ENCODE data around the gene CEPT1. TPM values are rescaled to one million over a fixed set of nuclear protein-coding genes. Genes with fewer than 3 reads are reported as not detected.

The CEPT1 gene
- total and polyA plus RNA-seq, 10 donors: 61.1 to 140 (median 95.2) TPM

DNA sequence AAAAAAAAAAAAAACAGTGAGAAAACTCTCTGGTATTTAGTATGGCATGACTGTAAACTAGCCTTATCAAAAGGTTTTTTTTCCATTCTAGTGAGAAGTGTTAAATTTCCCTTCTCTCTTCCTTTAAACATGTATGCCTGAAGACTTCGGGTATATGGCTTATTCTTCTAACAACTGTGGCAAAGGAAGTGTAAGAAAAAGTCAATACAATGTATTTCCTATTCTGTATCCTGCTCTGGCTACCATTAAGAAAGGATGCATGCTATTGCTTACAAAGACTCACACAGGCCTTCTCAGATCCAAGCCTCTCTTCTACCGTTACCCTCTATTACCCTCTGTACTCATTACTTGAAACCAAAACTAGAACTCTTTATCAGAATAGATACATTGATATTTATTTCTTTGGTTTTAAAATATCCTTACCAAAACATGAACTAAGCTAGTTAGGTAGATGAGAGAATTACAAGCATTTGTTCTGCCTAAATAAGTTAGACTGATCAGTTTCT is 8.4 kb downstream of the CEPT1 start:
- H3K27me3 ChIP-seq (replicated peaks in 1 of 7): no peaks in the 10 kb centered on the region
- peaks cover 24 to 100% (median 95%) of the 10 kb centered on the region in 6 donors for H3K4me1 ChIP-seq
- H3K36me3 ChIP-seq: peaks cover 0 to 78% (median 36%) of the 10 kb centered on the region in 6 donors
- peak overlapping the region in 6 of 8 donors; percentile 35 to 68 (median 54) for H3K27ac ChIP-seq
- no peak for TF ChIP-seq POLR2AphosphoS5 (IDR thresholded peaks at IDR 0.05)
- TF ChIP-seq POLR2A (IDR thresholded peaks at IDR 0.05): no peak
- TF ChIP-seq, protein P1, sequence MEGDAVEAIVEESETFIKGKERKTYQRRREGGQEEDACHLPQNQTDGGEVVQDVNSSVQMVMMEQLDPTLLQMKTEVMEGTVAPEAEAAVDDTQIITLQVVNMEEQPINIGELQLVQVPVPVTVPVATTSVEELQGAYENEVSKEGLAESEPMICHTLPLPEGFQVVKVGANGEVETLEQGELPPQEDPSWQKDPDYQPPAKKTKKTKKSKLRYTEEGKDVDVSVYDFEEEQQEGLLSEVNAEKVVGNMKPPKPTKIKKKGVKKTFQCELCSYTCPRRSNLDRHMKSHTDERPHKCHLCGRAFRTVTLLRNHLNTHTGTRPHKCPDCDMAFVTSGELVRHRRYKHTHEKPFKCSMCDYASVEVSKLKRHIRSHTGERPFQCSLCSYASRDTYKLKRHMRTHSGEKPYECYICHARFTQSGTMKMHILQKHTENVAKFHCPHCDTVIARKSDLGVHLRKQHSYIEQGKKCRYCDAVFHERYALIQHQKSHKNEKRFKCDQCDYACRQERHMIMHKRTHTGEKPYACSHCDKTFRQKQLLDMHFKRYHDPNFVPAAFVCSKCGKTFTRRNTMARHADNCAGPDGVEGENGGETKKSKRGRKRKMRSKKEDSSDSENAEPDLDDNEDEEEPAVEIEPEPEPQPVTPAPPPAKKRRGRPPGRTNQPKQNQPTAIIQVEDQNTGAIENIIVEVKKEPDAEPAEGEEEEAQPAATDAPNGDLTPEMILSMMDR (IDR thresholded peaks at IDR 0.05 in 8 of 11, conservative IDR thresholded peaks at IDR 0.05 in 3 of 11): no peak
- no peaks in the 10 kb centered on the region for H3K9me3 ChIP-seq
- H3K4me3 ChIP-seq: peak overlapping the region in 1 of 8 donors; percentile 12
- DNase-seq: no peak
- WGBS, 5 donors: 45 to 70% (median 63%) methylated on average over 2 of the region's 2 CpGs
- intact Hi-C loops (cut with DNase I; ENCODE audit: low total_unique reads): loop anchor here (10.0 kb wide), 1 partner anchor 46 kb away; no protein-coding TSS in a partner anchor

DNA sequence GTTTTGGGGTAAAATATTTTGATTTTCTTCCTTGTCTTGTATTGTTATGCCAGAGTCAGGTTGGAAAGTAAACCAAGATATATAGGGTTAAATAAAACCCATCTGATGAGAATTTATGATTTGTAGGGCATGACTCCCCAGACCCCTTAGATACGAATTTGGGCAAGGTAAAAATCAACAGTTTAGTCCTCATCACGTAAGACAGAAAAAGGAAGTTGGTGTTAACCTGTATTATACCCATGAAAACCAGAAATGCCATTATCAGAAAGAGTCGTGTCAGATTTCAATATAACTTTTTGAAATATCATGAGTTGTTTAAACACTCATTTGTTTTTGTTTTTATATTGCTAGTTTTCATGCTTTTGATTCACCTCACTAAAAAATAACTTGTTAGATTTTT is 11.8 kb downstream of the CEPT1 start:
- WGBS, 5 donors: 13 to 25% (median 21%) methylated on average over 3 of the region's 3 CpGs
- intact Hi-C loops (cut with DNase I; ENCODE audit: low total_unique reads): no loop called here
- H3K9me3 ChIP-seq: no peaks in the 10 kb centered on the region
- H3K36me3 ChIP-seq: peaks cover 0 to 93% (median 38%) of the 10 kb centered on the region in 6 donors
- TF ChIP-seq POLR2AphosphoS5 (IDR thresholded peaks at IDR 0.05) (no peak), POLR2A (IDR thresholded peaks at IDR 0.05) (no peak)
- TF ChIP-seq, protein P1 (IDR thresholded peaks at IDR 0.05 in 8 of 11, conservative IDR thresholded peaks at IDR 0.05 in 3 of 11): no peak
- no peak for DNase-seq
- peak overlapping the region in 4 of 8 donors; percentile 35 to 66 (median 46) for H3K27ac ChIP-seq
- no peaks in the 10 kb centered on the region for H3K27me3 ChIP-seq (replicated peaks in 1 of 7)
- H3K4me1 ChIP-seq: peaks cover 18 to 98% (median 81%) of the 10 kb centered on the region in 6 donors
- H3K4me3 ChIP-seq: no peak overlapping the region

DNA sequence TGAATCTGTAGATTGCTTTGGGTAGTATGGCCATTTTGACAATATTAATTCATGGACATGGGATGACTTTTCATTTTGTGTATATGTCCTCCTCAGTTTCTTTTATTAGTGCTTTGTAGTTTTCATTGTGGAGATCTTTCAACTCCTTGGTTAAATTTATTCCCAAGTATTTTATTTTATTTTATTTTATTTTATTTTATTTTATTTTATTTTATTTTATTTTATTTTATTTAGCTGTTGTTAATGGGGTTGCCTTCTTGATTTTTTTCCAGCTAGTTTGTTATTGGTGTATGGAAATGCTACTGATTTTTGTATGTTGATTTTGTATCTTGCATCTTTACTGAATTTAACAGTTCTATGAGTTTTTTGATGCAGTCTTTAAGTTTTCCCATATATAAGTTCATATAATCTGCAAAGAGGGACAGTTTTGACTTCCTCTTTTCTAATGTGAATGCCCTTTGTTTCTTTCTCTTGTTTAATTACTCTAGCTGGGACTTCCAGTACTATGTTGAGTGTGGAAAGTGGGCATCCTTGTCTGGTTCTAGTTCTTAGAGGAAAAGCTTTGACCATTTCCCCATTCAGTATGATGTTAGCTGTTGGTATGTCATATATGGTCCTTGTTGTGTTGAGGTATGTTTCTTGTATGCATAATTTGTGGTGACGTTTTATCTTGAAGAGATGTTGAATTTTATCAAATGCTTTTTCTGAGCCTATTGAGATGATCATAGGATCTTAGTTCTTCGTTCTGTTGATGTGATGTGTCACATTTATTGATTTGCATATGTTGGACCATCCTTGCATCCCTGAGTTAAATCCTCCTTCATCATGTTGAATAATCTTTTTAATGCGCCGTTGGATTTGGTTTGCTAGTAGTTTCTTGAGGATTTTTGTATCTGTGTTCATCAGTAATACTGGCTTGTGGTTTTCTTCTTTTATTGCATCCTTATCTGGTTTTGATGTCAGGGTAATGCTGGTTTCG is 14.3 kb downstream of the CEPT1 start:
- H3K4me1 ChIP-seq: peaks cover 11 to 76% (median 63%) of the 10 kb centered on the region in 6 donors
- intact Hi-C loops (cut with DNase I; ENCODE audit: low total_unique reads): no loop called here
- WGBS, 5 donors: 92 to 96% (median 95%) methylated on average over 5 of the region's 5 CpGs
- no peaks in the 10 kb centered on the region for H3K27me3 ChIP-seq (replicated peaks in 1 of 7)
- TF ChIP-seq POLR2A (IDR thresholded peaks at IDR 0.05): no peak
- TF ChIP-seq, protein P1 (IDR thresholded peaks at IDR 0.05 in 8 of 11, conservative IDR thresholded peaks at IDR 0.05 in 3 of 11): no peak
- TF ChIP-seq POLR2AphosphoS5 (IDR thresholded peaks at IDR 0.05): no peak
- peaks cover 0 to 95% (median 41%) of the 10 kb centered on the region in 6 donors for H3K36me3 ChIP-seq
- H3K9me3 ChIP-seq: no peaks in the 10 kb centered on the region
- no peak overlapping the region for H3K4me3 ChIP-seq
- DNase-seq: no peak
- H3K27ac ChIP-seq: no peak overlapping the region

DNA sequence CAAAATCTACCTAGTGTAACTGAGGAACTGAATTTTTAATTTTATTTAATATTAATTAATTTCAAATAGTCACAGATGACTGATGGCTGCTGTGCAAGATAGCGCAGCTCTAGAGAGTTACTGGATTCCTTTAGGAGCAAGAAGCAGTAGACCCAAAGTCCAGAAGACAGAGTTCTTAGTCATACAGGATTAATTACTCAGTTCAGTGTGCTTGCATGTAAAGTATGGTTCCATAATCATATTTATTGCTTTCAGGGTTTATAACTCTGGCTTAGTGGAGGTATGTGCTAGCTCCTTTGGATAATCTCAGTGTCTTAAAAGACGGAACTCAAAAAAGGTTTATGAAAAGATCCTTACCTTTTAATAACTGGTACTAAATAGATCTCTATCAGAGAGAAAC is 17.4 kb downstream of the CEPT1 start:
- TF ChIP-seq POLR2AphosphoS5 (IDR thresholded peaks at IDR 0.05): no peak
- H3K27ac ChIP-seq: no peak overlapping the region
- peaks cover 0 to 95% (median 42%) of the 10 kb centered on the region in 6 donors for H3K36me3 ChIP-seq
- intact Hi-C loops (cut with DNase I; ENCODE audit: low total_unique reads): no loop called here
- WGBS, 5 donors: 94 to 100% (median 98%) methylated on average over 2 of the region's 2 CpGs
- DNase-seq: no peak
- H3K9me3 ChIP-seq: no peaks in the 10 kb centered on the region
- no peaks in the 10 kb centered on the region for H3K27me3 ChIP-seq (replicated peaks in 1 of 7)
- H3K4me3 ChIP-seq: no peak overlapping the region
- peaks cover 15 to 76% (median 54%) of the 10 kb centered on the region in 6 donors for H3K4me1 ChIP-seq
